Thoracic aorta (tissue), 2 donors: ENCODE measurements around the gene IHH. TPM values are rescaled to one million over a fixed set of nuclear protein-coding genes. Genes with fewer than 3 reads are reported as not detected.

Experiments used
- ATAC-seq: fragments of 150-250 bp; one replicate; pipeline ENCODE4 v1.8.0; 2017; ENCODE audit warnings: low read depth; ENCODE audit not compliant: insufficient number of reproducible peaks, low FRiP score
- DNase-seq: peaks from one replicate; pipeline ENCODE4 v3.0.0-alpha.2; 2020; ENCODE audit warnings: low spot score
- H3K27ac ChIP-seq, 2 donors: fragments of 200-600 bp; sonication (generic); 1 replicate in 1 of 2; 2 replicates in 1 of 2; pipeline ENCODE4 v1.5.1; 2016; ENCODE audit warnings: mild to moderate bottlenecking in 2 of 2, moderate library complexity in 2 of 2
- H3K27me3 ChIP-seq: fragments of 200-600 bp; sonication (generic); replicated peaks from 2 replicates; pipeline ENCODE4 v1.6.0; 2016; ENCODE audit warnings: mild to moderate bottlenecking; ENCODE audit not compliant: insufficient read depth
- H3K36me3 ChIP-seq: fragments of 200-600 bp; sonication (generic); one replicate; pipeline ENCODE4 v1.5.1; 2016
- H3K4me1 ChIP-seq, 2 donors: fragments of 200-600 bp; sonication (generic); 1 replicate in 1 of 2; 2 replicates in 1 of 2; pipeline versions ENCODE4 v1.5.1 to v1.6.0; 2016; ENCODE audit warnings: low read depth in 2 of 2, mild to moderate bottlenecking in 1 of 2; ENCODE audit not compliant: control insufficient read depth in 1 of 2
- H3K4me3 ChIP-seq: fragments of 200-600 bp; sonication (generic); 2 replicates; pipeline ENCODE4 v1.5.1; 2016; ENCODE audit warnings: mild to moderate bottlenecking
- H3K9me3 ChIP-seq: fragments of 200-600 bp; sonication (generic); 2 replicates; pipeline ENCODE4 v1.5.1; 2016
- CTCF ChIP-seq: fragments of 200-600 bp; sonication (generic); IDR thresholded peaks from one replicate; pipeline ENCODE4 v1.5.1; 2019; ENCODE audit warnings: antibody characterized with exemption
- total RNA-seq, 2 donors: library from RNA; depleted of rRNA; stranded (reverse); fragments of >200 nt; gene quantifications; one replicate each; pipeline versions ENCODE4 v1.1.0 to v1.2.3, GENCODE V29; 2016

The IHH gene
- total RNA-seq, 2 donors from 2014 or later: 1.6 TPM; not detected in 1

- Histone ChIP-seq H3K4me1 (peaks cover 9 to 29% of the 10 kb centered on the region in 2 donors), H3K36me3 (no peaks in the 10 kb centered on the region), H3K27me3 (no peaks in the 10 kb centered on the region), H3K9me3 (no peaks in the 10 kb centered on the region), H3K27ac (no peak overlapping the region), H3K4me3 (no peak overlapping the region)
- DNase-seq (no peak), ATAC-seq (no peak)
- TF ChIP-seq CTCF: no peak
Measured at GRCh38 chr2:219018726-219019125, 42.0 kb downstream of the IHH start.

- ATAC-seq (no peak), DNase-seq (no peak)
- TF ChIP-seq CTCF: no peak
Measured at GRCh38 chr2:219018286-219018685, 42.4 kb downstream of the IHH start.

GRCh38 chr2:219017201-219017931 lies 43.4 kb downstream of the IHH start:
- Histone ChIP-seq H3K4me1 (peaks cover 9 to 29% of the 10 kb centered on the region in 2 donors), H3K27me3 (no peaks in the 10 kb centered on the region), H3K27ac (peak overlapping the region; percentile 40 to 48), H3K4me3 (peak overlapping the region; percentile 43), H3K9me3 (no peaks in the 10 kb centered on the region), H3K36me3 (no peaks in the 10 kb centered on the region)
- ATAC-seq (no peak), DNase-seq (no peak)
- TF ChIP-seq CTCF: no peak

More at GRCh38 chr2:219018286-219018685, 42.4 kb downstream of the IHH start:
- peaks cover 9 to 29% of the 10 kb centered on the region in 2 donors for H3K4me1 ChIP-seq
- no peaks in the 10 kb centered on the region for H3K36me3 ChIP-seq
- no peaks in the 10 kb centered on the region for H3K9me3 ChIP-seq
- H3K27ac ChIP-seq: peak overlapping the region; percentile 4 to 48
- no peak overlapping the region for H3K4me3 ChIP-seq
- no peaks in the 10 kb centered on the region for H3K27me3 ChIP-seq

- no peak overlapping the region for H3K27ac ChIP-seq
- H3K27me3 ChIP-seq: no peaks in the 10 kb centered on the region
- no peak overlapping the region for H3K4me3 ChIP-seq
- ATAC-seq: no peak
- DNase-seq: no peak
- H3K4me1 ChIP-seq: peaks cover 9 to 29% of the 10 kb centered on the region in 2 donors
- TF ChIP-seq CTCF: no peak
- H3K36me3 ChIP-seq: no peaks in the 10 kb centered on the region
- H3K9me3 ChIP-seq: no peaks in the 10 kb centered on the region
Measured at GRCh38 chr2:219016721-219017120, 44.0 kb downstream of the IHH start.

- Histone ChIP-seq H3K4me3 (no peak overlapping the region), H3K4me1 (no peaks in the 10 kb centered on the region), H3K9me3 (no peaks in the 10 kb centered on the region), H3K36me3 (no peaks in the 10 kb centered on the region), H3K27ac (no peak overlapping the region), H3K27me3 (no peaks in the 10 kb centered on the region)
- no peak for TF ChIP-seq CTCF
- no peak for ATAC-seq
- DNase-seq: no peak
Measured at GRCh38 chr2:219010873-219011272, 49.8 kb downstream of the IHH start.
